Gastrocnemius medialis (tissue), 4 donors: ENCODE data around the gene BCL2A1.

Experiments
- CTCF ChIP-seq, 5 experiments: fragments of 450-650 bp in 3 of 5; fragments of 200-600 bp in 2 of 5; sonication (generic) in 2 of 5; IDR thresholded peaks in 4 of 5; conservative IDR thresholded peaks in 1 of 5; 1 replicate in 4 of 5; 2 replicates in 1 of 5; pipeline ENCODE4 v1.5.1; 2016 to 2019; ENCODE audit warnings: antibody characterized with exemption in 5 of 5, mild to moderate bottlenecking in 3 of 5, moderate library complexity in 3 of 5
- POLR2A ChIP-seq, 2 donors: fragments of 450-650 bp; IDR thresholded peaks; one replicate each; pipeline ENCODE4 v1.6.1; 2017; ENCODE audit warnings: antibody characterized with exemption in 2 of 2, mild to moderate bottlenecking in 2 of 2, moderate library complexity in 2 of 2

GRCh38 chr15:79948761-79949160 is 22.2 kb downstream of the BCL2A1 start:
- TF ChIP-seq POLR2A (IDR thresholded peaks at IDR 0.05), result no peak
- TF ChIP-seq CTCF (IDR thresholded peaks at IDR 0.05 in 4 of 5, conservative IDR thresholded peaks at IDR 0.05 in 1 of 5), result no peak
